Retinal pigment epithelial cell (primary cell): Measurements from ENCODE around the gene CIAO2B.

Experiments
- DNase-seq: peaks from one replicate; pipeline ENCODE4 v3.0.0-alpha.2; 2010; ENCODE audit warnings: low read depth
- H3K4me3 ChIP-seq: 2 replicates; pipeline ENCODE4 v1.5.1; 2011; ENCODE audit warnings: mild to moderate bottlenecking, low read length, control low read depth, moderate library complexity
- TF ChIP-seq, protein P1 (sequence below): conservative IDR thresholded peaks from 2 replicates; pipeline ENCODE4 v1.5.1; 2011; ENCODE audit warnings: low read depth, low read length, control low read depth, inconsistent platforms

The CIAO2B gene

DNA sequence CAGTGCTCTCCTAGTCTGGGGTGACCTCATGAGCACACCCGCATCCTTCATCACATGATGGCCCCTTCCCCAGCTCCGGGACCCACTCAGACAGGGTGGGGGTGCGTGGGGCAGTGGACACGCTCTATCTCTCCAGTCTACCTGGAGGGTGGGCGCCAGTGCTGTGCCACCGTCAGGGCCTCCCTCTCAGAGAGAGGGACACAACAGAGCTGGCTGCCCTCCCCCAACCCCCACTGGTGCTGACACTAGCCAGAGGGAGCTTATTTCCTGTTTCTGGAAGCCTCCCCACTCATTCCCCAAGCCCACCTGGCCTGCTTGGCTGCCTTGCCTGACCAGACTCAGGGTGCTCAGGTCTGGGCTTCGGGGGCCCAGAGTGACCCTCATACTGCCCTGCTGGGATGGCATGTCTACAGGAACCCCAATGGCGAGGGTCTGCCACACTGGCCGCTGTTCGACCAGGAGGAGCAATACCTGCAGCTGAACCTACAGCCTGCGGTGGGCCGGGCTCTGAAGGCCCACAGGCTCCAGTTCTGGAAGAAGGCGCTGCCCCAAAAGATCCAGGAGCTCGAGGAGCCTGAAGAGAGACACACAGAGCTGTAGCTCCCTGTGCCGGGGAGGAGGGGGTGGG lies 9.3 kb upstream of the CIAO2B start:
- H3K4me3 ChIP-seq = no peak overlapping the region
- TF ChIP-seq, protein P1, sequence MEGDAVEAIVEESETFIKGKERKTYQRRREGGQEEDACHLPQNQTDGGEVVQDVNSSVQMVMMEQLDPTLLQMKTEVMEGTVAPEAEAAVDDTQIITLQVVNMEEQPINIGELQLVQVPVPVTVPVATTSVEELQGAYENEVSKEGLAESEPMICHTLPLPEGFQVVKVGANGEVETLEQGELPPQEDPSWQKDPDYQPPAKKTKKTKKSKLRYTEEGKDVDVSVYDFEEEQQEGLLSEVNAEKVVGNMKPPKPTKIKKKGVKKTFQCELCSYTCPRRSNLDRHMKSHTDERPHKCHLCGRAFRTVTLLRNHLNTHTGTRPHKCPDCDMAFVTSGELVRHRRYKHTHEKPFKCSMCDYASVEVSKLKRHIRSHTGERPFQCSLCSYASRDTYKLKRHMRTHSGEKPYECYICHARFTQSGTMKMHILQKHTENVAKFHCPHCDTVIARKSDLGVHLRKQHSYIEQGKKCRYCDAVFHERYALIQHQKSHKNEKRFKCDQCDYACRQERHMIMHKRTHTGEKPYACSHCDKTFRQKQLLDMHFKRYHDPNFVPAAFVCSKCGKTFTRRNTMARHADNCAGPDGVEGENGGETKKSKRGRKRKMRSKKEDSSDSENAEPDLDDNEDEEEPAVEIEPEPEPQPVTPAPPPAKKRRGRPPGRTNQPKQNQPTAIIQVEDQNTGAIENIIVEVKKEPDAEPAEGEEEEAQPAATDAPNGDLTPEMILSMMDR = no peak
- no peak for DNase-seq

DNA sequence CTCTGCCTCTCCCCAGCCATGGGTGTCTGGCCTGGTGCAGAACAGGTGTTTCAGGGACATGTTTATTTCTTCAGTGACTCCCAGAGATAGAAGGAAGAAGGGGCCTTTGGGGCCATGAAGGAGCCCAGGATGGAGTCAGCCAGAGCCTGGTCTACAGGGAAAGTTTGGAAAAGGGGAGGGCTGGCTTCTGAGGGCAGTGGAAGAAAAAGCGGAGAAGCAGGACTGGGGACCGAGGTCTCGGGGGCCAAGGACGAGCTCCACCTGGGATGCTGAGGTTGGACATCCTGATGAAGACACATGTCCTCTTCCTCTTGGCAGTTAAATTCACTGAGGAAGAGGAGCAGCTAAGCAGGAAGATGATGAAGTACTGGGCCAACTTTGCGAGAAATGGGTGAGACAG lies 8.8 kb upstream of the CIAO2B start:
- H3K4me3 ChIP-seq = no peak overlapping the region
- TF ChIP-seq, protein P1 = no peak
- no peak for DNase-seq

DNA sequence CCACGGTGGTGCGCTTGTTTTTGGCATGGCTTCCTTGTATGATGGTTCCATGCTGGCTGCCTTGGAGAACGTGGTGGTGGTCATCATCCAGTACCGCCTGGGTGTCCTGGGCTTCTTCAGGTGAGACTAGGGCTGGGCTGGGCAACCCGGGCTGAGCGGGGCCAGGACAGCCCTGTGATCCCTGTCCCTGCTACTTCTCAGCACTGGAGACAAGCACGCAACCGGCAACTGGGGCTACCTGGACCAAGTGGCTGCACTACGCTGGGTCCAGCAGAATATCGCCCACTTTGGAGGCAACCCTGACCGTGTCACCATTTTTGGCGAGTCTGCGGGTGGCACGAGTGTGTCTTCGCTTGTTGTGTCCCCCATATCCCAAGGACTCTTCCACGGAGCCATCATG lies 6.0 kb upstream of the CIAO2B start:
- TF ChIP-seq, protein P1 = no peak
- DNase-seq = no peak
- H3K4me3 ChIP-seq = no peak overlapping the region

DNA sequence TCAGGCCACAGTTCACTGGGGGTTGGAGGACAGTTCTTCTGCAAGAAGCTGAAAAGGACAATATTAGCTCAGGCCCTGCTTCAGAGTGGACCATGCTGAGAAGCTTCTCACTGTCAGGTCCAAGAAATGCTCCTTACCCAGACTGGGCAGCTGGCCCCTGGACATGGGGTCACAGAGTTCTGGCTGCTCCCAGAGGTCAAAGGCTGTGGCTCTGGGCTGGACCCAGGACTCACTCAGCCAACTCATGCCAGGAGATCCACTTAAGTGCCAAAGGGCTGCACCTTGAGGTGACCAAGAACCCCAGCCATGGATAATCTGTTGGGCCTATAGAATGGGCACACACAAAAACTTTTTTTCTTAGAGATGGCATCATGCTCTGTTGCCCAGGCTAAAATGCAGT lies 5.2 kb upstream of the CIAO2B start:
- TF ChIP-seq, protein P1 = no peak
- no peak overlapping the region for H3K4me3 ChIP-seq
- DNase-seq = no peak

DNA sequence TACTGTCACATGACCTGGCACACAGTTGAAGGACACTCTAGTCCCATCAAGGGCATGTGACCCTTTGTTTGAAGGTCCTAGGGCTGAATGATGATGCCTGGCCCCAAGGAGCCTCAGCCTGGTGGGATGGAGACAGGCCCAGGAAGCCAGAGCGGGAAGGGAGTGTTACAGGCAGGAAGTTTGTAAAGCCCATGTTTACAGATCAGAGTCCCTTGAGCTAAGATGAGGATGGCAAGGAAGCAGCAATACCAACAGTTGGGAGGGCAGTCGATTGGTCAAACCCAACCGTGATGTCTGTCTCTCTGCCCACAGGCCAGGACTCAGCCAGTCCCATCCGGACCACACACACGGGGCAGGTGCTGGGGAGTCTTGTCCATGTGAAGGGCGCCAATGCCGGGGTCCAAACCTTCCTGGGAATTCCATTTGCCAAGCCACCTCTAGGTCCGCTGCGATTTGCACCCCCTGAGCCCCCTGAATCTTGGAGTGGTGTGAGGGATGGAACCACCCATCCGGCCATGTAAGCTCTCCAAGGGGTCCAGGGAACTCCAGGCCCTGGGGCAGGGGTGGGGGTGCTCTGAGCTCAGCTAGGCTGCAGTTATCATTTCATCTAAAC lies 3.6 kb upstream of the CIAO2B start:
- DNase-seq = no peak
- no peak overlapping the region for H3K4me3 ChIP-seq
- TF ChIP-seq, protein P1 = no peak

DNA sequence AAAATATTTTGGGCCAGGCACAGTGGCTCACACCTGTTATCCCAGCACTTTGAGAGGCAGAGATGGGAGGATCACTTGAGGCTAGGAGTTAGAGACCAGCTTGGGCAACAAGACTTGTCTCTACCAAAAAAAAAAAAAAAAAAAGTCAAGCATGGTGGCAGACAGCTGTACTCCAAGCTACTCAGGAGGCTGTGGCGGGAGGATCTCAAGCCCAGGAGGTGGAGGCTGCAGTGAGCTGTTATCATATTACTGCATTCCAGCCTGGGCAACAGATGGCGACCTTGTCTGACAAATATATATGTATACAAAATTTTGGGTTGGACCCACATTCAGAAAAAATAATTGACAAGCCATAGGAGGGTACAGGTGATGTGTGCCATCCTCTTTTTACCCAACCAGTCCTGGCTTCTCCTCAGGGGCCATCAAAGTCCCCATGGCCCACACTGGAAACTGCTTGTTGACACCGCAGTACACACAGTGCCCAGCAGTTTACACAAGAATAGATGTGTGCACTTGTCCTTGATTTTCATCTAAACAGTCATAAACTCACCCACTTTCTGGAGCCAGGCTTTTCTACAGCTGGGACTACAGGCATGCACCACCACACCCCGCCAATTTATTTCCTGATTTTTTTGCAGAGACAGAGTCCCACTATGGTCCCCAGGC lies 2.8 kb upstream of the CIAO2B start:
- DNase-seq = no peak
- no peak overlapping the region for H3K4me3 ChIP-seq
- TF ChIP-seq, protein P1 = no peak

DNA sequence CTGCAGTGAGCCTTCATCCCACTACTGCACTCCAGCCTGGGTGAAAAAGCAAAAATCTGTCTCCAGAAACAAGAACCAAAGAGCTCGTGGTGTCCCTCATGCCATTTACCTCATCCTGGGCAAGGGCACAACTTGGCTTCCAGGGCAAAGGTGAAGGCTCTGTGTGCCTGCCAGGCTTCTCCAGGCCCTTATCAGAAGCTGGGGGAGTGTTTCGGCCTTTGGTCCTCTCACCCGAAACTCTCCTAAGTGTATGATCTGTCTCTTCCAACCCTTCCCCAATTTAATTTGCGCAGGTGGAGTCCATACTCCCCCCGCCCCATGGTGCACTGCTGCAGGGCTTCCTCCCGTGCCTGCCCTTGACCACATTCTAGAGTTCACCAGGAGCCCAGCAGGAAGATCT lies 2.3 kb upstream of the CIAO2B start:
- no peak for DNase-seq
- no peak overlapping the region for H3K4me3 ChIP-seq
- TF ChIP-seq, protein P1 = no peak
